Stromal cell of bone marrow (primary cell): ENCODE data around the gene VPS37C.
"Not testable (repeated sequence)": the region's sequence is repeated elsewhere in the genome, so short reads cannot be mapped to it uniquely, and the experiment has no call there.

Source experiments
- DNase-seq: peaks from one replicate; pipeline ENCODE4 v3.0.0-alpha.2; 2012; ENCODE audit warnings: low read depth

The VPS37C gene

DNA sequence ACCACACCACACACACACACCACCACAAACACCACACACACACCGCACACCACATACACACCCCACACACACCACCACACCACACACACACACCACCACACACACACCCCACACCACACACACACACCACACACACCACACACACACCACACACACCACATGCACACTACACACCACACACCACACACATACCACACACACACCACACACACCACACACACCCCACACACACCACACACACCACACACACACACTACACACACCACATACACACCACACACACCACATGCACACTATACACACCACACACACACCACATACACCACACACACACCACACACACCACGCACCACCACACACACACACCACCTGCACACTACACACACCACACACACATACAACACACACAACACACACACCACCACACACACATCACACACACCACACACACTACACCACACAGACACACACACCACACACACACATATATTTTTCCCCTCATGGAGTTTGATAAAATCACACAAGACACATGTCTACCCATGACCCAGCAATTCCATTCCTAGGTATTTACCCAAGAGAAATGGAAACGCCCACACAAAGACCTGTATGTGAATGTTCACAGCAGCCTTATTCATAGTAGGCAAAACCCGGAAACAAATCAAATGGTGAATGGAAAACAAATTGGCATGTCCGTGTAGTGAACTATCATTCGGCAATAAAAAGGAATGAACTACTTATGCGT, 44.6 kb downstream of the VPS37C start:
- no peak for DNase-seq

DNA sequence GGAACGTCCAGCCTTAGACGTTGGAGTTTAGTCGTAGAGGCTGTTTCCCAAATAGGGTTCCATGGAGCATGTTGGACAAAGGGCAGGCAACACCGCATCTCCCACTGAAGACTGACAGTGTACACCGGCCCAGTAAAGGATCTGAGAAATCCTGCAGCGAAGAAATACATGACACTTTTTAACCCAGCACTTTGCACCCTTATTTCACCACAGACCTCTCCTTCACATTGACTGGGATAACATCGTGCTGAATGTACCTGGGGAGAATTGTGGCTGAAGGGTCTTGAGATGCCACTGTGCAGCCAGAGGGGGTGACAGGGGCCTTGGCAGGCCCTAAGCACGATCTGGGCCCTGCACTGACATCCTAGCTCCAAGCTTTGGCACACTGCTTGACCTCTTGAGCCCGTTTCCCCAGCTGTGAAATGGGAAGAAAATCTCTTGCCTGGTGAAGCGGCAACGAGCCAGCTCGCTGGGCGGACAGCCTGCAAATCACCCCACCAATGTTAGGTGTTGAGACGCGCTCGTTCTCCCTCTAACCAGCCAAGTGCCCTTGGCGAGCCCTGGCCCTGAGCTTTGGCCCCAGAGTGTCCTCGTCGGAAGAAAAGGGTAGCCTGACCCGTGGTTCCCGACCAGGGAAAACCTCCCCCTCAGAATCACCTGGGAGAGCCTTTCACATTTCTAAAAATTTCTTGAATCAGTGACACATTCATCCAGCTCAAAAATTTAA, 45.6 kb downstream of the VPS37C start:
- DNase-seq: no peak

- no peak for DNase-seq
These were observed 46.3 kb downstream of the VPS37C start for GRCh38 chr11:61114913-61115312.

DNA sequence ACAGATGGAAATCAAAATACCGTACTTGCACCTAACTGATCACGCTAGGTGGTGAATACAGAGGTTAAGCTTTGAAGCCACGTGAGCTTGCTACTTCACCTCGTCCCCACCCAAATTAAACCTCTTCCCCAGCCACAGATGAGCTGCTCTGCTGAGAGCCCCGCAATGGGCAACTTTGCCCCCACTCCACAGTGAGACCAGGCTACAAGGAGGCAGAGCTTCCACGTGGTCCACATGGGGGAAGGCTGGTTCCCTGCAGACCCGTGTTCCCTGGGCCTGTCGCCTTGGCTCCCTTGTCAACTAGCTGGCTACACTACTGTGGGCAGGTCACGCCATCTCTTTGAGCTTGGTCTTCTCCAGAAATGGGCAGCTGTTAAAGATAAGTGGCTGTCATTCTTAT, 48.0 kb downstream of the VPS37C start:
- no peak for DNase-seq

GRCh38 chr11:61112575-61112974, 48.7 kb downstream of the VPS37C start:
- DNase-seq: no peak

GRCh38 chr11:61111786-61112517, 49.3 kb downstream of the VPS37C start:
- no peak for DNase-seq

DNA sequence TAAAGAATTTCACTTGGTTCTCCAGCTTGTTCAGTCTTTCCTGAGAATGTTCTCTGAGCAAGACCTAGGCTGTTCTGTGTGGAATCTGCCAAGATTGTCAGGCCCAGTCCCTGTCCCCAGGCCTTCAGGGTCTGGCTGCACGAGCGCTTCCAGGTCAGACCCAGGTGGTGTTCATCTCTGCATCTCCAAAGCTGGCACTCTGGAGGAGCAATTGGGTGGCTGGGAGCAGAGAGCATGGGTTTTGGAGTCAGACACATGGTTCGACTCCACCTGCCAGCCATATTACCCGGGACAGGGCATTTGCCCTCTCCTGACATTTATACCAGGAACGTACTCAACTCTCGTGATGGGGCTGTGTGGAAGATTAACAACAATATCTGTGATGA, 50.2 kb downstream of the VPS37C start:
- no peak for DNase-seq

GRCh38 chr11:61110255-61111049, 50.8 kb downstream of the VPS37C start:
- no peak for DNase-seq

GRCh38 chr11:61109671-61110070, 51.6 kb downstream of the VPS37C start:
- DNase-seq: no peak

DNA sequence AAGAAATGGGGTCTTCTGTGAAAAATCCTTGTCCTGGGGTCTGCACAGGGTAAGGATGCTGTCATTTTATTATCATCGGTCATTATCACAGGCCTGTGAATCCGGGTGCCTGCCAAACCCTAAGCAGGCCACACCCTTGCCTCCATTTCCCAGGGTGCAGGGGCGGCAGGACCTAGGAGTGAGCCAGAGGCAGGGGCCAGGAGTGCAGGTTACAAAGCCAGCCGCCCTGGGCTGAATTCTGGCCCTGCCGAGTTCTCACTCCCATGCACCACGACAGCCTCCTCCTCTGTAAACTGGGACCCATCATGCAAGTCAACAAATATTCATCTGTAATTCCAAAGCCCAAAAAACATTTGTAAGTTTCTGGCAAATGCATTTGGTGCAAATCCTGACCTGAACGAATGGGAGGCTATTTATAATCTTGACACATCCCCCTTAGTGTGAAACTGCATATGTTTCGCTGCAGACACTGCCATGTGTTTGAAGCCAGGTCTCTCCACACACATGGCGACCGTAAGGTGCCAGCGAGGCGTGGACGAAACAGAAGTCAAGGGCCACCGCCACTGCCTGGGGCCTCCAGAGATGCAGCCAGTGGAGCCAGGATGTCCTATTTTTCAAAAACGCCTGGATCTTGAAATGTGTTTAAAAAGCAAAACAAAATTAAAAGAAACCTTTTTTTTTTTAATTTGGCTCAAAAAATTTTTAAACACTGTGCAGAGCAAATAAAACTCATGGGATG, 52.2 kb downstream of the VPS37C start:
- no peak for DNase-seq

DNA sequence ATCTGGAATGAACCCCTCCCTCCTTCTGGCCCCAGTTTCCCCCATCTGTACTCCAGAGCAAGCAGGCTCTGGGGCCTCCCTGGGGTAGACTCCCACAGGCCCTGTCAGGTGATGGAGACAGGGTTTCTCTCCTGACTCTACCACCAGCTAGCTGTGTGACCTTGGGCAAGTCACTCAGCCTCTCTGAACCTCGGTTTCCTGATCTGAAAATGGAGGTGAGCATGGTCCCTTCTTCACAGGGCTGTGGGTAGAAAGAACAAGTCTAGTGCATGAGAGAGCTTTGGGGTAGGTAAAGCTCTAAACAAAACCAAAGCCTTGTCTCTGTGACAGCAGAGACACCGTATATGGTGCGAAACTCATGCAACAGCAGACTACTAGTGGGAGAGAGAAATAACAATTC, 53.3 kb downstream of the VPS37C start:
- DNase-seq: no peak

DNA sequence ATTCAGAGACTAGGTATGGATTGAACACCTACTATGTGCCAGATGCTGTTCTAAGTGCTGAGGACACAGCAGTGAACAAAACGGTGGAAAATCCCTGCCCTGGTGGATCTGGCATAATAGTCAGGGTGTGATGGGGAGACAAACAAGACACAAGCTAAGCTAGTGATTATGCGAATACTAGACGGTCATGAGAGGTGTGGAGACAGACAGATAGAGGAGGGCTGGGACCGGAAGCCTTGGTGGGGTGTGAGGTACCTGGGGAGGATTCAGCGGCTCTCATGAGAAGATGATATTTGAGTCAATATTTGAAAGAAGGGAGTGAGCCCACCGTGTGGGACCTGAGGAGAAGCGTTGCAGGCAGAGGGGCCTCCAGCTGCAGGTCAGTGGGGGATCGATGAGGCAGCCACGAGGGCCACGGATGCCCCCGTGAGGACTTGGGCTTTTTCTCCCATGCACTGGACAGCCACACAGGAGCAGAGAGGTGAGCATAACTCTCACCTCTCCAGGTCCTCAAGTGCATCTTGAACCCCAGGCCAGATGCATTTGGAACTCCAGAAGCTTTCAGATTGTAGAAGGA, 54.2 kb downstream of the VPS37C start:
- DNase-seq: no peak

GRCh38 chr11:61106296-61106695, 54.9 kb downstream of the VPS37C start:
- no peak for DNase-seq

DNA sequence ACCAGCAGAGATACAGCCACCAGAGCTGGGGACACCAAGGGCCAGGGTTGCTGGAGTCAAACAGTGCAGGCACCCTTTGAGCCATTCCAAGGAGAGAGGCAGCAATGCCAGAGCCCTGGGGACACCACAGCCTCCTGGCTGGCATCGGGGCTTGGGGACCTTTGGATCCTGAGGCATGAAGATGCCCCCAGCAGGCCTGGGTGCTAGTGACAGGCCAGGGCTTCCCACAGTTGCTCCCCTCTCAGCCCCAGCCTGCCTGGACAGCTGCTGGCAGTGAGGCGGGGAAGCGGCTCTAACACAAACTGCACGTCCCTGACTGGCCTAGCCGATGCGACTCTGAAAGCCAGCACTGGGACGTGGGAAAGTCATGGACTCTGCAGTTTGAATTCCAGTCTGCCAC, 56.3 kb downstream of the VPS37C start:
- DNase-seq: no peak

GRCh38 chr11:61103851-61104423, 57.3 kb downstream of the VPS37C start:
- no peak for DNase-seq

DNA sequence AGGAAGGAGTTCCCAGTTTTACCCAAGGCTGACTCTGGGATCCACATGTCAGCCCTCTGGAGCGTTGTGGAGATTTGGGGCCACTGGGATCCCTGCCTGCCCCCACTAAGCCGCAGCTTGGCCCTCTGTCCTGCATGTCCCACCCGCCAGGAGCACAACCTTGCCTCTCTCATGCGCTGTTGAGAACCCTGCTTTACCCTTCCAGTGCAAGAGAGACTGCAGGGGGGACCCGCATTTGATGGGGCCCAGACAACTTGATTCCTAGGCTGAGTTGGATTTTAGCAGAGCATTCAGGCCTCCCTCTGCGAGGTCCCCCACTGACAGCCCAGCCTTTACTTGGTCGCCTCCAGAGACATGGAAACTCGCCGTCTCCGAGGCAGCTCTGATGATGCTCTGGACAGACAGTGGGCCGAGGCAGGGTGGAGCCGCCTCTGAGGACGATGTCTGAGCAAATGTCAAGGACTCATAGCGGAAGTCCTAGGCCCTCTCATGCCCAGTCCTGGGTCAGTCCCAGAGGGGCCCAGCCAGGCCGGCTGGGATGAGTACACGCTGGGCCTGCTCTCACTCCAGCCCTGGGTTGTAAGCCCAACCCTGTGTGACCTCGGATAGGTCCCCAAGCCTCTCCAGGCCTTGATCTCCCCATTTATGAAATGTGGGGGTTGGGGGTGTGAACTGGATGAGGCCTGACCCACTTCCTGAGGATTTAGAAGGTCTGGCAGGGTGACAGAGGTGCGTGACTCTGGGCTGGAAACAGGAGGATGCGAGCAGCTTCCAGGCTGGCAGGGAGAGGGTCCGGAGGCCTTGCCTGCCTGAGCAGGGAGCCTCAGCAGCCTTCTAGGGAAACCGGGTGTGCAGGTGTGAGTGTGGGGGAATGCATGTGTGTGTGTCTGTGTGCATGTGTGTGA, 58.3 kb downstream of the VPS37C start:
- no peak for DNase-seq

- DNase-seq: no peak
These were observed 62.4 kb downstream of the VPS37C start for GRCh38 chr11:61098778-61099177.

DNA sequence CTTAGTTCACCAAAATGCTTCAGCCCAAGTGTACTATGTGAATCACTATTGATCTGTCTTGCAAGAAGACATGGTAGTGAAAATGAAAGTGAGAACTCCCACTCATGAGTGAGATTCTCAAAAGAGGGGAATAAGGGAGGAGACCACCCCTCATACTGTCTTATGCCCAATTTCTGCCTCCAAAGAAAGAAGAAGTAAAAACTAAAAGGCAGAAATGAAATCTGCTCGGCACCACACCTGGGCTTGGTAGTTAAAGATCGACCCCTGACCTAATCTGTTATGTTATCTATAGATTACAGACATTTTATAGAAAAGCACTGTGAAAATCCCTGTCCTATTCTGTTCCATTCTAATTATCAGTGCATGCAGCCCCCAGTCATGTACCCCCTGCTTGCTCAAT, 63.0 kb downstream of the VPS37C start:
- not testable (repeated sequence) for DNase-seq

DNA sequence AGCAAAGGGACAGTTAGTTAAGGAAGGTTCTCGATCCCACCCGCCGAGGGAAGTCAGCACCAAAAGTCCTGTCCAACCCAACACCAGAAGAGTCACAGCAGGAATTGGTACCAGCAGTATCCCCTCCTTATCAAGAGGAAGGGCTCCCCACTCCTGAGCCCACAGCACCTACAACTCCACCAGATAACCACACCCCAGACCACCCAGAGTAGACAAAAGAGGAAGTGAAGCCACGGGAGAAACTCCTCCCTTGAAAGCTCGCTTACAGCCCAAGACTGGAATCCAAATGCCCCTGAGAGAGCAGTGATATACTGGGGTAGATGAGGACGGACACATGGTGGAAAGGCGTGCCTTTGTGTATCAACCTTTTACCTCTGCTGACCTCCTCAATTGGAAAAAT, 66.2 kb downstream of the VPS37C start:
- DNase-seq: no peak

GRCh38 chr11:61094167-61094566, 67.1 kb downstream of the VPS37C start:
- DNase-seq: not testable (repeated sequence)
